SH-SY5Y (cell line): Measurements from ENCODE around the gene LDLRAD2.

ENCODE experiments used
- GATA2 ChIP-seq: IDR thresholded peaks from 2 replicates; pipeline ENCODE4 v1.6.1; 2011; ENCODE audit warnings: mild to moderate bottlenecking, low read depth, low read length
- GATA3 ChIP-seq: IDR thresholded peaks from 2 replicates; pipeline ENCODE4 v1.6.1; 2011; ENCODE audit warnings: low read depth, mild to moderate bottlenecking, low read length, moderate library complexity

DNA sequence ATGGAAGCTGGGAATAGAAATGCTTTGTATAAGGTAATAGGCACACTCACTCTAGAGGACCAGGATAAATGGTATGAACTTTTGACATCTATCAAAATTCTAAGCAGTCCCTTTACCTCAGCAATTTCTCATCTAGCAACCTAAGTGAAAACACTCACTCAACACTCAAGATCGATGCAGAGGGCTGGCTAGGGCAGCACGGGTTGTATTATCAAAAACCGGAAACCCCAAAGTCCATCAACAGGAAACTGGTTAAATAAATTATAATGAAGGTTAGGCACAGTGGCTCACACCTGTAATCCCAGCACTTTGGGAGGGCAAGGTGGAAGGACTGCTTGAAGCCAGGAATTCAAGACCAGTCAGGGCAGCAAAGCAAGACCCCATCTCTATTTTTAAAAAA is 38.5 kb upstream of the LDLRAD2 start:
- TF ChIP-seq GATA2, result no peak
- no peak for TF ChIP-seq GATA3
